IPS-18c (cell line): ENCODE results near the gene CD84.
"Not testable (repeated sequence)": the region's sequence is repeated elsewhere in the genome, so short reads cannot be mapped to it uniquely, and the experiment has no call there.

Experiments
- H3K4me3 ChIP-seq: 2 replicates; pipeline ENCODE4 v1.7.0; 2013; ENCODE audit warnings: low read depth, mild to moderate bottlenecking, low read length, moderate library complexity; ENCODE audit not compliant: insufficient read depth
- H3K9me3 ChIP-seq: one replicate; pipeline ENCODE4 v1.6.1; 2013; ENCODE audit warnings: mild to moderate bottlenecking, low read length, moderate library complexity; ENCODE audit not compliant: control insufficient read depth, insufficient read depth

The CD84 gene, protein sequence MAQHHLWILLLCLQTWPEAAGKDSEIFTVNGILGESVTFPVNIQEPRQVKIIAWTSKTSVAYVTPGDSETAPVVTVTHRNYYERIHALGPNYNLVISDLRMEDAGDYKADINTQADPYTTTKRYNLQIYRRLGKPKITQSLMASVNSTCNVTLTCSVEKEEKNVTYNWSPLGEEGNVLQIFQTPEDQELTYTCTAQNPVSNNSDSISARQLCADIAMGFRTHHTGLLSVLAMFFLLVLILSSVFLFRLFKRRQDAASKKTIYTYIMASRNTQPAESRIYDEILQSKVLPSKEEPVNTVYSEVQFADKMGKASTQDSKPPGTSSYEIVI

GRCh38 chr1:160579216-160579701 lies at the start of gene CD84:
Gene CD84, minus strand, starts transcription at chr1:160579496. Its CDS starts 59 bp downstream, at chr1:160579437.
- H3K4me3 ChIP-seq, result no peak within 1 kb of the TSS
- H3K9me3 ChIP-seq, result no peaks in the 10 kb centered on the region

GRCh38 chr1:160628799-160629263 lies 49.5 kb upstream of the CD84 start:
- no peaks in the 10 kb centered on the region for H3K9me3 ChIP-seq
- H3K4me3 ChIP-seq, result no peak overlapping the region

- H3K4me3 ChIP-seq, H3K9me3 ChIP-seq: not testable (repeated sequence)
Measured at GRCh38 chr1:160627677-160628289, 48.5 kb upstream of the CD84 start.

DNA sequence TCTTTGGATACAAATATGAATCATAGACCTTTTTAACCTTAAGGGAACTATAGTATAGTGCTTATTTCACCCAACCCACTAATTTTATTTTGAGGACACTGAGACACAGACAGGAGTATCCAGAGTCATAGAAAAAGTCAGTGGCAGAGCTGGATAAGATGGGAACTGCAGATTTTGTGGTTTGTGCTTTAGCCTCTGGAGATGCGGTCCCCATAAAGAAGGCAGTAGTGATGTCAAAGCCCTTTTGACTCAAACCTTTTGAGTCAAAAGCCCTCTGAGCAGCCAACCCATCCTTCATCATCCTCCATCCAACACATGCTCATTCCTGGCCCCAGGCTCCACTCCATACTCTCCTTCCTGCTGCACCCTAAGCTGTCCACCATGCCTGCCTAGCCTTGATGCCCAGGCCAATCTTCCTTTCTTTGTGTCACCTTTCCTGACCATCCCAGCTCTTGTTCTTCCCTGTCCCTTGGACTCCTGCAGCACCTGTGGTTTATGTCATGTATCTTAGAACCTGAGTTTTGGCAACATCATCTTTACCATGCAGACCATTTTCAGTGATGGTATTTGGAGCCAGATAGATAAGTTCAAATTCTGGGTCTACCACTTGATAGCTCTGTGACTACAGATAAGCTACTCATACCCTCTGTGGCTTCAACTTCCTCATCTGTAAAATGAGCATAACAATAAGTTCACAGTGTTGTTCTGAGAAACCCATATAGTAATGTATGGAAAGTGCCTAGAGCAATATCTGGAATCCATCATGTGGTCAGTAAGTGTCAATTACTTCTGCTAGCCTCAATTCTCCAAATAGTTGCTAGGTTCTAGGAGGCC lies 47.4 kb upstream of the CD84 start:
- no peaks in the 10 kb centered on the region for H3K9me3 ChIP-seq
- no peak overlapping the region for H3K4me3 ChIP-seq

DNA sequence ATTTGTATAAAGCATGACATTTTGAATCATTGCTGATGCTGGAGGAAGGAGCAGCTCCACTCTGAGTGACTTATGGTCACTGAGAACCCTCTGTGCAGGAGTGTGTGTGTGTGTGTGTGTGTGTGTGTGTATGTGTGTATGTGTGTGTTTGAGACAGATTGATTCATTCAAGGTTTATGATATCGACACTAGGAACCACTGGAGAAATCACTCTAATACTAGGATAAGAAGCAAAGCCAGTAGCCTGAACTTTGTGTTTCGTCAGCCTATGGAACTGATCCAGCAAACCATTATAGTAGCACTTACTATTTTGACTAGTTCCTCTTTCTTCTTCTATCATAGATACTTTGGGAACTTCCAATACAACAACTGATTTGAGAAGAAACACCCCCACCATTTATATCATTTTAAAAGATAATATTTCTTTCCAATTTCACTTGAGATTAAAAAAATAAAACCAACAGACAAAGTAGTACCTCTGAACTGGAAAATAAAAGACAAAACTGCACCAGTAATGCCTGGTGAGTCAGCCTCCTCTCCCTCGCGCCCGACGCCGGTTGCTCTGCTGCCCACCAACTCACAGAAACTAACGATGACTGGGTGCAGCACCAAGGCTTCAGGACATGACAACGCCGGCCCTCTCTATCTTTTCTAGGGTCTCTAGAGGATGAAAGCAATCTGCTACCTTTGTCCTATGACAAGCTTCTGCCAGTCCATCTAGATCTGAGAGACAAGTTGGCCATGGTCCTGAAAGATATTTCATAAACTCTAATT lies 46.6 kb upstream of the CD84 start:
- Histone ChIP-seq H3K9me3 (no peaks in the 10 kb centered on the region), H3K4me3 (no peak overlapping the region)

DNA sequence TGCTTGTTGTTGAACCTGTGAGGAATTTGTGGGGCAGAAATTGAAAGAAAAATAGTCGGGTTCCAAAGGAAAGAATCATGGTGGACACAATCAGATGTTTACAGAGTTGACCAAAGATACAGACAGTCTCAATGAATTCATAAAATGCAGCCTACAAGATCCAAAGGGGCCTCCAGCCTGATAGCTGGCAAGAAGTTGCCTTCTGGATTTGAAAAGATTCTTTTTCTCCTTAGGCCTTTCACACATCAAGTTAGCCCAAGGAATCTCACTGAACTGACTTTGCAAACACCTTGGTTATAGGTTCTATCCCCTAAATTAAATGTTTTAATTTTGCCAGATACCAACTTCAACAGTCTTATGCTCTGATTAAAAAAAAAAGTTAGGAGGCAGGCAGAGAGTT lies 46.0 kb upstream of the CD84 start:
- no peaks in the 10 kb centered on the region for H3K9me3 ChIP-seq
- H3K4me3 ChIP-seq, result no peak overlapping the region

- H3K9me3 ChIP-seq, result no peaks in the 10 kb centered on the region
- no peak overlapping the region for H3K4me3 ChIP-seq
Measured at GRCh38 chr1:160624464-160624863, 45.2 kb upstream of the CD84 start.

GRCh38 chr1:160623862-160624261 lies 44.6 kb upstream of the CD84 start:
- no peak overlapping the region for H3K4me3 ChIP-seq
- no peaks in the 10 kb centered on the region for H3K9me3 ChIP-seq

DNA sequence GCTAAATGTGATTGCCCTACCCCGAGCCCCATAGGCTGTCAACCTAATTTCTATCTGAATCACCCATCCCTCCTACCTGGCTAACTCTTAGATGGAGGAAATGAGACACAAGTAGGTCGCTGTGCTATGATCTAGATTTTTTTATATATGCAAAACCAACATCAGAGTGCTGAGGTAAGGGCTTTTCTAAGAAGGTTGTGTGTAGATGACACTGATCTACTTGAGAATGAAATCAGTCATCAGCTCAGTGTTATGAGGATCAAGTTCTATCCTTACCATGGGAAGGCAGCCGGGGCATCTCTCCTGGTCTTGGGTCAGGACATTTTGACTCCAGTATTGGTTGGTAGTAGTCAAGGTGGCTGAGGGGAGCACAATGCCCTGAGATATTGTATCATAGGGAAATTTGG lies 43.9 kb upstream of the CD84 start:
- no peak overlapping the region for H3K4me3 ChIP-seq

GRCh38 chr1:160622501-160623226 lies 43.4 kb upstream of the CD84 start:
- Histone ChIP-seq H3K4me3 (no peak overlapping the region), H3K9me3 (no peaks in the 10 kb centered on the region)

More for the DNA sequence above, 43.9 kb upstream of the CD84 start:
- no peaks in the 10 kb centered on the region for H3K9me3 ChIP-seq

GRCh38 chr1:160621633-160622413 lies 42.5 kb upstream of the CD84 start:
- Histone ChIP-seq H3K9me3 (no peaks in the 10 kb centered on the region), H3K4me3 (no peak overlapping the region)

- Histone ChIP-seq H3K4me3 (no peak overlapping the region), H3K9me3 (no peaks in the 10 kb centered on the region)
Measured at GRCh38 chr1:160620942-160621632, 41.8 kb upstream of the CD84 start.

- H3K4me3 ChIP-seq, result no peak overlapping the region
- no peaks in the 10 kb centered on the region for H3K9me3 ChIP-seq
Measured at GRCh38 chr1:160619742-160620277, 40.5 kb upstream of the CD84 start.

- H3K9me3 ChIP-seq, result no peaks in the 10 kb centered on the region
- H3K4me3 ChIP-seq, result no peak overlapping the region
Measured at GRCh38 chr1:160618763-160619274, 39.5 kb upstream of the CD84 start.

- Histone ChIP-seq H3K4me3 (no peak overlapping the region), H3K9me3 (no peaks in the 10 kb centered on the region)
Measured at GRCh38 chr1:160618327-160618726, 39.0 kb upstream of the CD84 start.
